HepG2 (cell line): ENCODE data around the gene CTIF. TPM values are rescaled to one million over a fixed set of nuclear protein-coding genes. Genes with fewer than 3 reads are reported as not detected.

Experiments used
- BRCA1 ChIP-seq: sonication (generic); formaldehyde crosslinking; IDR thresholded peaks from 2 replicates; pipeline ENCODE4 v1.4.0; 2020; ENCODE audit warnings: missing genetic modification reagents
- CHD4 ChIP-seq: fragments of 200-600 bp; sonication (generic); IDR thresholded peaks from 2 replicates; pipeline ENCODE4 v1.7.0; 2017; ENCODE audit warnings: mild to moderate bottlenecking, low read length, borderline replicate concordance
- DR1 ChIP-seq: sonication (generic); formaldehyde crosslinking; IDR thresholded peaks from 2 replicates; pipeline ENCODE4 v1.8.0; 2021; ENCODE audit warnings: mild to moderate bottlenecking, missing genetic modification reagents, inconsistent platforms
- ETS1 ChIP-seq: sonication (generic); formaldehyde crosslinking; IDR thresholded peaks from 2 replicates; pipeline ENCODE4 v1.4.0; 2020; ENCODE audit warnings: missing genetic modification reagents
- HDAC1 ChIP-seq: sonication (generic); formaldehyde crosslinking; IDR thresholded peaks from 2 replicates; pipeline ENCODE4 v1.5.1; 2020; ENCODE audit warnings: mild to moderate bottlenecking, missing genetic modification reagents
- IRF1 ChIP-seq: sonication (generic); formaldehyde crosslinking; IDR thresholded peaks from 2 replicates; pipeline ENCODE4 v1.4.0; 2020; ENCODE audit warnings: low read depth, mild to moderate bottlenecking, missing genetic modification reagents
- KLF16 ChIP-seq, 2 experiments: sonication (generic) in 1 of 2; formaldehyde crosslinking in 1 of 2; IDR thresholded peaks; 2 replicates each; pipeline versions ENCODE4 v1.6.1 to v1.8.0; 2016 to 2023; ENCODE audit warnings: missing genetic modification reagents in 2 of 2, missing compliant biosample characterization in 1 of 2
- KMT2B ChIP-seq: IDR thresholded peaks from 2 replicates; pipeline ENCODE4 v1.6.1; 2016; ENCODE audit warnings: missing genetic modification reagents, missing compliant biosample characterization
- NCOR1 ChIP-seq: fragments of 200-600 bp; sonication (generic); IDR thresholded peaks from 2 replicates; pipeline ENCODE4 v1.7.0; 2017; ENCODE audit warnings: antibody characterized with exemption, low read length, borderline replicate concordance
- POLR2AphosphoS5 ChIP-seq: IDR thresholded peaks from 2 replicates; pipeline ENCODE4 v1.6.1; 2012; ENCODE audit warnings: low read depth, low read length
- RFXANK ChIP-seq: IDR thresholded peaks from 2 replicates; pipeline ENCODE4 v1.6.1; 2016
- SUZ12 ChIP-seq: fragments of 150-350 bp; IDR thresholded peaks from 2 replicates; pipeline ENCODE4 v1.6.1; 2014; ENCODE audit warnings: low read depth, low read length
- TFAP4 ChIP-seq: sonication (generic); IDR thresholded peaks from 2 replicates; pipeline ENCODE4 v1.6.1; 2016; ENCODE audit warnings: low read depth, borderline replicate concordance
- XBP1 ChIP-seq: sonication (generic); formaldehyde crosslinking; IDR thresholded peaks from 2 replicates; pipeline ENCODE4 v1.5.0; 2020; ENCODE audit warnings: missing genetic modification reagents
- ZFP36 ChIP-seq: fragments of 150-350 bp; IDR thresholded peaks from 2 replicates; pipeline ENCODE4 v1.6.1; 2018; ENCODE audit warnings: borderline replicate concordance, low read length, low read depth; ENCODE audit not compliant: partially characterized antibody
- ZNF136 ChIP-seq: sonication (generic); formaldehyde crosslinking; IDR thresholded peaks from 2 replicates; pipeline ENCODE4 v1.8.1; 2022; ENCODE audit warnings: low read depth, mild to moderate bottlenecking, moderate library complexity, missing genetic modification reagents
- ZNF160 ChIP-seq: sonication (generic); formaldehyde crosslinking; IDR thresholded peaks from 2 replicates; pipeline ENCODE4 v1.8.0; 2022; ENCODE audit warnings: mild to moderate bottlenecking, inconsistent platforms, missing genetic modification reagents
- ZNF30 ChIP-seq: sonication (generic); formaldehyde crosslinking; IDR thresholded peaks from 2 replicates; pipeline ENCODE4 v1.5.0; 2020; ENCODE audit warnings: mild to moderate bottlenecking, missing genetic modification reagents
- ZNF329 ChIP-seq: sonication (generic); formaldehyde crosslinking; IDR thresholded peaks from 2 replicates; pipeline ENCODE4 v1.9.0; 2021; ENCODE audit warnings: low read depth, mild to moderate bottlenecking, missing genetic modification reagents
- ZNF563 ChIP-seq: sonication (generic); formaldehyde crosslinking; IDR thresholded peaks from 2 replicates; pipeline ENCODE4 v1.8.0; 2022; ENCODE audit warnings: mild to moderate bottlenecking, moderate library complexity, missing genetic modification reagents
- ZNF710 ChIP-seq: sonication (generic); formaldehyde crosslinking; IDR thresholded peaks from 2 replicates; pipeline ENCODE4 v1.5.0; 2020; ENCODE audit warnings: mild to moderate bottlenecking, missing genetic modification reagents, borderline replicate concordance
- ZNF850 ChIP-seq: sonication (generic); formaldehyde crosslinking; conservative IDR thresholded peaks from 2 replicates; pipeline ENCODE4 v1.9.0; 2021; ENCODE audit warnings: mild to moderate bottlenecking, missing genetic modification reagents
- ZSCAN9 ChIP-seq: IDR thresholded peaks from 2 replicates; pipeline ENCODE4 v1.6.1; 2016; ENCODE audit warnings: borderline replicate concordance
- polyA plus RNA-seq, 8 experiments: library from polyadenylated mRNA; depleted of rRNA in 3 of 8; stranded (reverse) in 7 of 8; unstranded in 1 of 8; fragments of >200 nt; fragmentation: Illumina TruSeq in 4 of 8; extraction: Trizol in 4 of 8; gene quantifications; 2 replicates each; pipeline versions ENCODE4 v1.2.1 to v1.2.3, GENCODE V29; 2011 to 2016; ENCODE audit warnings: low read depth in 4 of 8, missing spikeins in 1 of 8, mixed read lengths in 1 of 8; ENCODE audit not compliant: insufficient read depth in 1 of 8
- total RNA-seq, 5 experiments: library from RNA; depleted of rRNA; stranded (reverse); fragments of >200 nt; fragmentation: Illumina TruSeq; extraction: Trizol; gene quantifications; 2 replicates each; pipeline ENCODE4 v1.2.3, GENCODE V29; 2016; ENCODE audit warnings: low read depth in 1 of 5
- TF ChIP-seq, protein P1 (sequence below): sonication (generic); formaldehyde crosslinking; IDR thresholded peaks from 2 replicates; pipeline ENCODE4 v1.4.0; 2020; ENCODE audit warnings: missing genetic modification reagents

CTIF gene
- total and polyA plus RNA-seq, 2 of the 13 experiments (the other 11 are each of a cell fraction or from before 2014, with no cell fraction given), result 18.2 to 28.0 TPM

- TF ChIP-seq ZSCAN9 (no peak), KLF16 (CRISPR knock-in tag; IDR thresholded peaks at IDR 0.05) (peak in 1 of 2 experiments; percentile 69; a peak in 1 of 4 replicates), BRCA1 (no peak), ZNF710 (CRISPR knock-in tag) (no peak), SUZ12 (peak; percentile 70), ZNF563 (CRISPR knock-in tag) (peak; percentile 32; the same call in 1 of the 2 replicates), ZNF160 (0 out of 2 replicates have a peak, but pooled peaks have one; percentile 15), CHD4 (no peak), DR1 (CRISPR knock-in tag) (no peak), NCOR1 (peak; percentile 41; the same call in 1 of the 2 replicates), KMT2B (CRISPR knock-in tag) (no peak), ZFP36 (no peak), IRF1 (CRISPR knock-in tag) (no peak), RFXANK (no peak), HDAC1 (no peak), POLR2AphosphoS5 (peak; percentile 70), TFAP4 (no peak; the same call in 1 of the 2 replicates), ZNF30 (CRISPR knock-in tag) (no peak), XBP1 (no peak), ZNF136 (CRISPR knock-in tag) (no peak), ETS1 (no peak), ZNF850 (CRISPR knock-in tag) (no peak), ZNF329 (CRISPR knock-in tag) (0 out of 2 replicates have a peak, but pooled peaks have one; percentile 15)
- TF ChIP-seq, protein P1, sequence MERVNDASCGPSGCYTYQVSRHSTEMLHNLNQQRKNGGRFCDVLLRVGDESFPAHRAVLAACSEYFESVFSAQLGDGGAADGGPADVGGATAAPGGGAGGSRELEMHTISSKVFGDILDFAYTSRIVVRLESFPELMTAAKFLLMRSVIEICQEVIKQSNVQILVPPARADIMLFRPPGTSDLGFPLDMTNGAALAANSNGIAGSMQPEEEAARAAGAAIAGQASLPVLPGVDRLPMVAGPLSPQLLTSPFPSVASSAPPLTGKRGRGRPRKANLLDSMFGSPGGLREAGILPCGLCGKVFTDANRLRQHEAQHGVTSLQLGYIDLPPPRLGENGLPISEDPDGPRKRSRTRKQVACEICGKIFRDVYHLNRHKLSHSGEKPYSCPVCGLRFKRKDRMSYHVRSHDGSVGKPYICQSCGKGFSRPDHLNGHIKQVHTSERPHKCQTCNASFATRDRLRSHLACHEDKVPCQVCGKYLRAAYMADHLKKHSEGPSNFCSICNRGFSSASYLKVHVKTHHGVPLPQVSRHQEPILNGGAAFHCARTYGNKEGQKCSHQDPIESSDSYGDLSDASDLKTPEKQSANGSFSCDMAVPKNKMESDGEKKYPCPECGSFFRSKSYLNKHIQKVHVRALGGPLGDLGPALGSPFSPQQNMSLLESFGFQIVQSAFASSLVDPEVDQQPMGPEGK (CRISPR knock-in tag), result peak; percentile 84
Observed at GRCh38 chr18:48538531-48539405, at the start of gene CTIF (continued).
